ENCODE data around the gene PTPRM.

DNA sequence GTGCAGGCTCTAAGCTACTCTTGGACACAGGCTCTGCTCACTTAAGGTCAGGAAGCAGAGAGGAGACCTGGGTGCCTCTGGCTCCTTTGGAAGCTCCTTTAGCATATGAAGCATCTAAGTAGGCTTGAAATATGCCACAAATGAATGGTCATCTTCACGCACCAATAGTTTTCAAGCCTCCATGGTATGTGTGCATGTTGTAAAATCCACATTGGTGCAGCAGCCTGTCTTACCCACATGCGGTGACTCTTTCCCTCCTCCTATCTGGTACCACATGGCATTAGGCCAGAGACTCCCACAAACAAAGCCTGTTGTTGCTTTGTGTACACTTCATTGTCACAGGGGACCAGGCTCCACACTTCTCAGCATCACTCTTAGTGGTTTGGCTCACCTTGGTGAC, 599.9 kb downstream of the PTPRM start:
- no peak for TF ChIP-seq CTCF (conservative IDR thresholded peaks at IDR 0.05; ENCODE audit: low read depth, low read length)
- no peak for TF ChIP-seq POLR2A (IDR thresholded peaks at IDR 0.05; ENCODE audit: low read depth, low read length)
- TF ChIP-seq CHD1 (IDR thresholded peaks at IDR 0.05; ENCODE audit: low read depth, low read length) = no peak
- TF ChIP-seq MAFK (IDR thresholded peaks at IDR 0.05; ENCODE audit: low read depth, low read length) = no peak
